Panc1 (cell line): ENCODE results near the gene PDCD4. TPM values are rescaled to one million over a fixed set of nuclear protein-coding genes. Genes with fewer than 3 reads are reported as not detected.

ENCODE experiments used
- ATAC-seq: fragments of 200-7000 bp; cut with Tn5 transposase; 2 replicates; pipeline ENCODE4 v1.9.1; 2020; ENCODE audit warnings: mild to moderate bottlenecking, moderate library complexity
- BruUV-seq: library from RNA; stranded (reverse); fragments of 400-500 nt; replicated peaks from 2 replicates; lab custom pipeline; 2021; lab: Mats Ljungman, UMichigan
- CTCF ChIA-PET: fragments of 300-600 bp; sonication (Branson Sonifier 250); formaldehyde crosslinking; loops from one replicate; lab custom pipeline; 2022; ENCODE audit warnings: antibody characterized with exemption; lab: Charles Lee
- POLR2A ChIA-PET: fragments of 300-600 bp; sonication (Branson Sonifier 250); formaldehyde crosslinking; loops from one replicate; lab custom pipeline; 2022; ENCODE audit warnings: antibody characterized with exemption; lab: Charles Lee
- DNase-seq: peaks from one replicate; pipeline ENCODE4 v3.0.0-alpha.2; 2010; ENCODE audit warnings: low read depth, low spot score
- H3K27ac ChIP-seq: 2 replicates; pipeline ENCODE4 v1.5.1; 2011; ENCODE audit warnings: mild to moderate bottlenecking, low read length, inconsistent platforms
- H3K27me3 ChIP-seq: fragments of 200-500 bp; sonication (Bioruptor generic); 2 replicates; pipeline ENCODE4 v1.6.0; 2014; ENCODE audit warnings: low read length, inconsistent platforms; ENCODE audit not compliant: control insufficient read depth, insufficient read depth
- H3K36me3 ChIP-seq: fragments of 200-500 bp; sonication (Bioruptor generic); 2 replicates; pipeline ENCODE4 v1.5.1; 2014; ENCODE audit warnings: inconsistent platforms, mild to moderate bottlenecking, low read length, moderate library complexity; ENCODE audit not compliant: control insufficient read depth, insufficient read depth
- H3K4me1 ChIP-seq: 2 replicates; pipeline ENCODE4 v1.5.1; 2011; ENCODE audit warnings: inconsistent platforms, mild to moderate bottlenecking, low read length, moderate library complexity; ENCODE audit not compliant: control insufficient read depth, insufficient read depth
- H3K4me3 ChIP-seq, 2 experiments: 2 replicates each; pipeline ENCODE4 v1.5.1; 2011 to 2012; ENCODE audit warnings: low read depth in 2 of 2, low read length in 2 of 2, mild to moderate bottlenecking in 2 of 2, inconsistent platforms in 1 of 2, moderate library complexity in 1 of 2
- H3K9me3 ChIP-seq: fragments of 200-500 bp; sonication (Bioruptor generic); 2 replicates; pipeline ENCODE4 v1.5.1; 2014; ENCODE audit warnings: low read depth, mild to moderate bottlenecking, inconsistent platforms, low read length, moderate library complexity; ENCODE audit not compliant: control insufficient read depth, insufficient read depth
- CTCF ChIP-seq: fragments of 450-650 bp; IDR thresholded peaks from 2 replicates; pipeline ENCODE4 v1.5.1; 2017; ENCODE audit warnings: mild to moderate bottlenecking
- POLR2AphosphoS5 ChIP-seq: IDR thresholded peaks from 2 replicates; pipeline ENCODE4 v1.6.1; 2012; ENCODE audit warnings: mild to moderate bottlenecking, low read depth, low read length, moderate library complexity
- REST ChIP-seq, 2 experiments: IDR thresholded peaks; 2 replicates each; pipeline ENCODE4 v1.6.1; 2011 to 2012; ENCODE audit warnings: low read depth in 2 of 2, control low read depth in 1 of 2, low read length in 1 of 2, mild to moderate bottlenecking in 1 of 2, moderate library complexity in 1 of 2; ENCODE audit not compliant: insufficient read depth in 1 of 2
- SIN3A ChIP-seq: IDR thresholded peaks from 2 replicates; pipeline ENCODE4 v1.6.1; 2012; ENCODE audit warnings: low read depth, mild to moderate bottlenecking, low read length, moderate library complexity, borderline replicate concordance; ENCODE audit not compliant: insufficient read depth
- TCF7L2 ChIP-seq: IDR thresholded peaks from 2 replicates; pipeline ENCODE4 v1.6.1; 2011; ENCODE audit warnings: mild to moderate bottlenecking, low read depth, low read length, inconsistent platforms
- in situ Hi-C: cut with HindIII; loops from 2 replicates; pipeline ENCODE4 v1.10.0; 2016; ENCODE audit warnings: low sequenced_read_pairs, low pct_unique_long_range_greater_than_20kb
- intact Hi-C: fragments of 100-400 bp; cut with micrococcal nuclease; formaldehyde crosslinking; loops from one replicate; pipeline ENCODE4 v1.10.0; 2022; ENCODE audit not compliant: unreplicated experiment
- total RNA-seq: library from RNA; stranded (reverse); gene quantifications from one replicate; pipeline ENCODE4 v1.2.1, GENCODE V29; 2021; ENCODE audit not compliant: unreplicated experiment

Gene PDCD4
- total RNA-seq, 1 experiment from 2014 or later: 33.6 TPM

- Histone ChIP-seq H3K36me3 (no peaks in the 10 kb centered on the region), H3K4me3 (no peak overlapping the region), H3K4me1 (0 out of 2 replicates have a peak, but pooled peaks cover 3% of the 10 kb centered on the region), H3K9me3 (no peaks in the 10 kb centered on the region), H3K27ac (no peak overlapping the region), H3K27me3 (no peaks in the 10 kb centered on the region)
- BruUV-seq: no TSS peak
- TF ChIP-seq TCF7L2 (no peak), REST (IDR thresholded peaks at IDR 0.05; ENCODE audit: insufficient read depth in 1 of 2, low read depth in 2 of 2, low read length in 1 of 2) (no peak), SIN3A (no peak), CTCF (no peak), POLR2AphosphoS5 (no peak)
- POLR2A ChIA-PET: no interaction called here
- CTCF ChIA-PET: no interaction called here
- in situ Hi-C loops (no loop called here), intact Hi-C loops (no loop called here)
- DNase-seq (no peak), ATAC-seq (no peak)
Measured at GRCh38 chr10:110853921-110854605, 17.7 kb upstream of the PDCD4 start.

- intact Hi-C loops: no loop called here
Measured at GRCh38 chr10:110857265-110858171, 14.2 kb upstream of the PDCD4 start.

More at GRCh38 chr10:110857265-110858171, 14.2 kb upstream of the PDCD4 start:
- H3K36me3 ChIP-seq: no peaks in the 10 kb centered on the region
- H3K27me3 ChIP-seq: no peaks in the 10 kb centered on the region
- no peak overlapping the region for H3K4me3 ChIP-seq
- no peaks in the 10 kb centered on the region for H3K4me1 ChIP-seq
- ATAC-seq: peak; percentile 37; the same call in 1 of the 2 replicates
- no peaks in the 10 kb centered on the region for H3K9me3 ChIP-seq
- H3K27ac ChIP-seq: peak overlapping the region; percentile 51; the same call in 1 of the 2 replicates
- DNase-seq: no peak
- ChIA-PET CTCF (interaction anchor here (0.6 to 1.5 kb wide), 2 partner anchors 14 to 53 kb away, joined by 3 read pairs; no protein-coding TSS in a partner anchor), POLR2A (no interaction called here)
- BruUV-seq: no TSS peak
- TF ChIP-seq CTCF: no peak
- no peak for TF ChIP-seq SIN3A
- no peak for TF ChIP-seq REST (IDR thresholded peaks at IDR 0.05; ENCODE audit: insufficient read depth in 1 of 2, low read depth in 2 of 2, low read length in 1 of 2)
- TF ChIP-seq POLR2AphosphoS5: no peak
- TF ChIP-seq TCF7L2: no peak
- in situ Hi-C loops: no loop called here
